Suprapubic skin (tissue), 4 donors: ENCODE results near the gene GNAT3. TPM values are rescaled to one million over a fixed set of nuclear protein-coding genes. Genes with fewer than 3 reads are reported as not detected.

Source experiments
- DNase-seq, 2 donors: peaks; one replicate each; pipeline ENCODE4 v3.0.0-alpha.2; 2019; ENCODE audit warnings: low spot score in 2 of 2
- H3K27ac ChIP-seq: fragments of 200-600 bp; sonication (generic); one replicate; pipeline ENCODE4 v1.5.1; 2019
- H3K27me3 ChIP-seq: fragments of 200-600 bp; sonication (generic); one replicate; pipeline ENCODE4 v1.5.1; 2019
- H3K36me3 ChIP-seq: fragments of 200-600 bp; sonication (generic); one replicate; pipeline ENCODE4 v1.5.1; 2019
- H3K4me1 ChIP-seq: fragments of 200-600 bp; sonication (generic); one replicate; pipeline ENCODE4 v1.5.1; 2019
- H3K4me3 ChIP-seq: fragments of 200-600 bp; sonication (generic); one replicate; pipeline ENCODE4 v1.5.1; 2019; ENCODE audit warnings: mild to moderate bottlenecking
- H3K9me3 ChIP-seq: fragments of 200-600 bp; sonication (generic); one replicate; pipeline ENCODE4 v1.5.1; 2019
- EP300 ChIP-seq: sonication (generic); formaldehyde crosslinking; IDR thresholded peaks from one replicate; pipeline ENCODE4 v1.6.1; 2017; ENCODE audit warnings: antibody characterized with exemption
- POLR2A ChIP-seq, 2 donors: fragments of 450-650 bp; IDR thresholded peaks; one replicate each; pipeline ENCODE4 v1.6.1; 2017; ENCODE audit warnings: antibody characterized with exemption in 2 of 2, mild to moderate bottlenecking in 2 of 2, moderate library complexity in 2 of 2
- POLR2AphosphoS5 ChIP-seq, 3 donors: sonication (generic); formaldehyde crosslinking; IDR thresholded peaks; one replicate each; pipeline ENCODE4 v1.6.1; 2017; ENCODE audit warnings: antibody characterized with exemption in 3 of 3
- WGBS: methylation state at CpG from one replicate; pipeline ENCODE4 v1.1.5; 2018; 5-methylcytosine and 5-hydroxymethylcytosine counted together
- total RNA-seq, 4 donors: library from RNA; depleted of rRNA; stranded (reverse); fragments of >200 nt; gene quantifications; one replicate each; pipeline ENCODE4 v1.1.0, GENCODE V29; 2016
- TF ChIP-seq, protein P1 (sequence below), 2 donors: fragments of 200-600 bp in 1 of 2; fragments of 450-650 bp in 1 of 2; sonication (generic) in 1 of 2; IDR thresholded peaks; one replicate each; pipeline ENCODE4 v1.5.1; 2016 to 2019; ENCODE audit warnings: antibody characterized with exemption in 2 of 2, mild to moderate bottlenecking in 1 of 2, moderate library complexity in 1 of 2

GNAT3 gene
- total RNA-seq, 4 donors from 2014 or later = not detected

- Histone ChIP-seq H3K27me3 (no peaks in the 10 kb centered on the region), H3K4me1 (no peaks in the 10 kb centered on the region), H3K4me3 (no peak overlapping the region), H3K27ac (no peak overlapping the region), H3K9me3 (no peaks in the 10 kb centered on the region), H3K36me3 (no peaks in the 10 kb centered on the region)
- WGBS = 87% methylated on average over 6 of the region's 6 CpGs
- no peak for TF ChIP-seq POLR2AphosphoS5 (IDR thresholded peaks at IDR 0.05)
- no peak for TF ChIP-seq POLR2A (IDR thresholded peaks at IDR 0.05)
- DNase-seq = no peak
These were observed 52.8 kb downstream of the GNAT3 start for GRCh38 chr7:80458822-80459725.

GRCh38 chr7:80453699-80454340 is 58.0 kb downstream of the GNAT3 start:
- H3K4me1 ChIP-seq = no peaks in the 10 kb centered on the region
- no peak overlapping the region for H3K4me3 ChIP-seq
- no peak for DNase-seq
- TF ChIP-seq POLR2AphosphoS5 (IDR thresholded peaks at IDR 0.05) = no peak
- TF ChIP-seq, protein P1, sequence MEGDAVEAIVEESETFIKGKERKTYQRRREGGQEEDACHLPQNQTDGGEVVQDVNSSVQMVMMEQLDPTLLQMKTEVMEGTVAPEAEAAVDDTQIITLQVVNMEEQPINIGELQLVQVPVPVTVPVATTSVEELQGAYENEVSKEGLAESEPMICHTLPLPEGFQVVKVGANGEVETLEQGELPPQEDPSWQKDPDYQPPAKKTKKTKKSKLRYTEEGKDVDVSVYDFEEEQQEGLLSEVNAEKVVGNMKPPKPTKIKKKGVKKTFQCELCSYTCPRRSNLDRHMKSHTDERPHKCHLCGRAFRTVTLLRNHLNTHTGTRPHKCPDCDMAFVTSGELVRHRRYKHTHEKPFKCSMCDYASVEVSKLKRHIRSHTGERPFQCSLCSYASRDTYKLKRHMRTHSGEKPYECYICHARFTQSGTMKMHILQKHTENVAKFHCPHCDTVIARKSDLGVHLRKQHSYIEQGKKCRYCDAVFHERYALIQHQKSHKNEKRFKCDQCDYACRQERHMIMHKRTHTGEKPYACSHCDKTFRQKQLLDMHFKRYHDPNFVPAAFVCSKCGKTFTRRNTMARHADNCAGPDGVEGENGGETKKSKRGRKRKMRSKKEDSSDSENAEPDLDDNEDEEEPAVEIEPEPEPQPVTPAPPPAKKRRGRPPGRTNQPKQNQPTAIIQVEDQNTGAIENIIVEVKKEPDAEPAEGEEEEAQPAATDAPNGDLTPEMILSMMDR (IDR thresholded peaks at IDR 0.05) = peak; percentile 7 to 22
- H3K27ac ChIP-seq = no peak overlapping the region
- H3K9me3 ChIP-seq = no peaks in the 10 kb centered on the region
- no peaks in the 10 kb centered on the region for H3K27me3 ChIP-seq
- no peaks in the 10 kb centered on the region for H3K36me3 ChIP-seq
- WGBS = 59% methylated on average over 2 of the region's 2 CpGs

DNA sequence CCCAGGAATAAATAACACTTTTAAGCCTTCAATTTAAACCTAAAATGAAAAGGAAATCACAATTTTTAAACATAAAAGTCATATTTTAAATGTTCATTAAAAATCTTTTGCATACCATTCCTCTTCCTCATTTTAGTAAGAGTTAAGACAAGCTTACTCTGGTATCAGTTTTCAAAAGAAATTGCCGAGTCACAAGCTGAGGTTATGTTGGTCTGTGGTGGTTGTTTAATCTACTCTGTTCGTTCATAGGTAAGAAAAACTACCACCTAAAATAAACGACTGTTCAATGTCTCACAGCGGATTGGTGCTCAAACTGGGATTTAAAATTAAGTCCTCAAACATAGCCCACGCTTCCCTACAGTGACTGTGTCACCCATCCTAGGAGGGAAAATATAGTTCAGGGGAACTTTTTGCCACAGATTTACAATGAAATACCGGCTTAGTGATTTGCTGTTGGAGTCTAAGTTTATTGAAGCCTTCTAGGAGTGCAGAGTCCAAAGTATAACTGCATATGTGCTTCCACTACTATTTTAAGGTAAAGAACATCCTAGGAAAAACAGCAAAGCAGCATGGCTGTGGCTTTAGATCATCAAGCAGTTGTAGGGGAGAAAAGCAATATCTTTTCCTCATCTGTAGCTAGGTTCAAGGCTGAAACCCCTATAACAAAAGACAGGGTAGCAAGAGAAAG is 61.1 kb downstream of the GNAT3 start:
- WGBS = 67% methylated on average over 6 of the region's 6 CpGs
- H3K36me3 ChIP-seq = no peaks in the 10 kb centered on the region
- no peaks in the 10 kb centered on the region for H3K4me1 ChIP-seq
- no peak overlapping the region for H3K27ac ChIP-seq
- no peak overlapping the region for H3K4me3 ChIP-seq
- TF ChIP-seq, protein P1 (IDR thresholded peaks at IDR 0.05) = no peak
- no peak for TF ChIP-seq POLR2A (IDR thresholded peaks at IDR 0.05)
- no peak for TF ChIP-seq POLR2AphosphoS5 (IDR thresholded peaks at IDR 0.05)
- no peak for TF ChIP-seq EP300
- no peaks in the 10 kb centered on the region for H3K27me3 ChIP-seq
- no peaks in the 10 kb centered on the region for H3K9me3 ChIP-seq
- DNase-seq = no peak

DNA sequence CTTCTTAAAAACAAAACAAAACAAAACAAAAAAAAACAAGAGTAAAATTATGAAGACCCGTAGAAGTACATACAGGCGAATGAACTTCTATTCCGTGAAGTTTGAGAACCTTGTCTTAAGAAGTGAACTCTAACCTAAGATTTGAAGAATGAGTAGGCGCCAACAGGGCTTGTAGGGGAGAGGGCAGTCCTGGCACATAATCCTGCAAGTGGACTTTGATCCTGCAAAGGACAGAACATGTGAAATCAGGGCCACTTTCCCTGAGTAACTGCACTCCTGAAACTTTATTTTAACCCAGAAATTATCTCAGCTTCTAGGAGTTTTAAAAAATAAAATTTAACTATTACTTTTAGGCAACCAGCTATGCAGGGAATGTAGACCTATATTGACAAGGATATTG is 62.0 kb downstream of the GNAT3 start:
- WGBS = 94% methylated on average over 4 of the region's 4 CpGs
- no peak overlapping the region for H3K4me3 ChIP-seq
- no peak for DNase-seq
- H3K27me3 ChIP-seq = no peaks in the 10 kb centered on the region
- H3K9me3 ChIP-seq = no peaks in the 10 kb centered on the region
- no peaks in the 10 kb centered on the region for H3K4me1 ChIP-seq
- H3K27ac ChIP-seq = no peak overlapping the region
- no peaks in the 10 kb centered on the region for H3K36me3 ChIP-seq
- TF ChIP-seq POLR2AphosphoS5 (IDR thresholded peaks at IDR 0.05) (no peak), EP300 (no peak), POLR2A (IDR thresholded peaks at IDR 0.05) (no peak)
- TF ChIP-seq, protein P1 (IDR thresholded peaks at IDR 0.05) = no peak

- H3K36me3 ChIP-seq = no peaks in the 10 kb centered on the region
- no peaks in the 10 kb centered on the region for H3K27me3 ChIP-seq
- 87% methylated on average over 5 of the region's 5 CpGs for WGBS
- H3K27ac ChIP-seq = no peak overlapping the region
- no peak overlapping the region for H3K4me3 ChIP-seq
- DNase-seq = no peak
- no peaks in the 10 kb centered on the region for H3K4me1 ChIP-seq
- TF ChIP-seq POLR2AphosphoS5 (IDR thresholded peaks at IDR 0.05) (no peak), POLR2A (IDR thresholded peaks at IDR 0.05) (no peak), EP300 (no peak)
- TF ChIP-seq, protein P1 (IDR thresholded peaks at IDR 0.05) = no peak
- H3K9me3 ChIP-seq = no peaks in the 10 kb centered on the region
These were observed 66.5 kb downstream of the GNAT3 start for GRCh38 chr7:80445351-80445750.
